Measurements from ENCODE around the gene FZD1.

DNA sequence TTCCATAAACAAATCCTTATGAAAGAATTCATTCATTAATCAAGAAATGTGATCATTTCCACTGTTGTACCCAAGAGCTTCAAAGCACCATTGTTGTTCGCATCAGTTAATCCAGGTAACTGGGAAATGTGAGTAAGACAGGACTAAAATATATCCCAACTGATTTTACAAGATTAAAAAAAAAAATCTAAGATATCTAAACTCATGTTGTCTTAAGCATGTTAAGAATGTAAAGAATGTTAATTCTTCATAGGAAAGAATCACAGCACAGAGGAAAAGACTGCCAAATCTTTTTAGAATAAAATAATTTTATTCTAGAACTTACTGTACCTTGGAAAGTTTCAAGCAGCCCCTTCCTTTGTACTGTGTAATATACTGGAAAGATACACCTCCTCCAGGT, 16.4 kb downstream of the FZD1 start:
- TF ChIP-seq, protein P1, sequence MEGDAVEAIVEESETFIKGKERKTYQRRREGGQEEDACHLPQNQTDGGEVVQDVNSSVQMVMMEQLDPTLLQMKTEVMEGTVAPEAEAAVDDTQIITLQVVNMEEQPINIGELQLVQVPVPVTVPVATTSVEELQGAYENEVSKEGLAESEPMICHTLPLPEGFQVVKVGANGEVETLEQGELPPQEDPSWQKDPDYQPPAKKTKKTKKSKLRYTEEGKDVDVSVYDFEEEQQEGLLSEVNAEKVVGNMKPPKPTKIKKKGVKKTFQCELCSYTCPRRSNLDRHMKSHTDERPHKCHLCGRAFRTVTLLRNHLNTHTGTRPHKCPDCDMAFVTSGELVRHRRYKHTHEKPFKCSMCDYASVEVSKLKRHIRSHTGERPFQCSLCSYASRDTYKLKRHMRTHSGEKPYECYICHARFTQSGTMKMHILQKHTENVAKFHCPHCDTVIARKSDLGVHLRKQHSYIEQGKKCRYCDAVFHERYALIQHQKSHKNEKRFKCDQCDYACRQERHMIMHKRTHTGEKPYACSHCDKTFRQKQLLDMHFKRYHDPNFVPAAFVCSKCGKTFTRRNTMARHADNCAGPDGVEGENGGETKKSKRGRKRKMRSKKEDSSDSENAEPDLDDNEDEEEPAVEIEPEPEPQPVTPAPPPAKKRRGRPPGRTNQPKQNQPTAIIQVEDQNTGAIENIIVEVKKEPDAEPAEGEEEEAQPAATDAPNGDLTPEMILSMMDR (IDR thresholded peaks at IDR 0.05; ENCODE audit: poor library complexity) = no peak
- TF ChIP-seq EZH2phosphoT487 (IDR thresholded peaks at IDR 0.05; ENCODE audit: low read depth, severe bottlenecking, unreplicated experiment) (no peak), EZH2 (IDR thresholded peaks at IDR 0.05; ENCODE audit: borderline replicate concordance) (no peak)
